Activated naive CD4-positive, alpha-beta T cell treated with anti-CD3 and anti-CD28 coated beads, Interleukin-2, amount 50 U/mL, for 72 hours (primary cell): ENCODE measurements around the gene RNLS. TPM values are rescaled to one million over a fixed set of nuclear protein-coding genes. Genes with fewer than 3 reads are reported as not detected.
"Not testable (repeated sequence)": the region's sequence is repeated elsewhere in the genome, so short reads cannot be mapped to it uniquely, and the experiment has no call there.

ENCODE experiments used
- ATAC-seq, 2 donors: fragments of 150-1000 bp; cut with Tn5 transposase; 2 replicates each; pipeline ENCODE4 v1.10.0; 2021; ENCODE audit warnings: mild to moderate bottlenecking in 2 of 2, moderate library complexity in 2 of 2
- DNase-seq, 2 donors: peaks; one replicate each; pipeline ENCODE4 v3.0.0; 2021 to 2022; ENCODE audit warnings: low spot score in 2 of 2
- H3K27ac Mint-ChIP-seq, 2 donors: one replicate each; pipeline ENCODE4 v1.8.0; 2022; ENCODE audit warnings: mild to moderate bottlenecking in 2 of 2, mixed read lengths in 2 of 2
- H3K36me3 Mint-ChIP-seq, 2 donors: one replicate each; pipeline ENCODE4 v1.8.0; 2022; ENCODE audit warnings: mixed read lengths in 2 of 2
- H3K9me3 Mint-ChIP-seq, 2 donors: one replicate each; pipeline ENCODE4 v1.8.0; 2022; ENCODE audit warnings: mixed read lengths in 2 of 2
- total RNA-seq, 2 donors: library from RNA; stranded (reverse); gene quantifications; one replicate each; pipeline ENCODE4 v1.2.3, GENCODE V29; 2022

RNLS gene
- total RNA-seq, 2 donors from 2014 or later = 3.3 to 3.8 TPM

DNA sequence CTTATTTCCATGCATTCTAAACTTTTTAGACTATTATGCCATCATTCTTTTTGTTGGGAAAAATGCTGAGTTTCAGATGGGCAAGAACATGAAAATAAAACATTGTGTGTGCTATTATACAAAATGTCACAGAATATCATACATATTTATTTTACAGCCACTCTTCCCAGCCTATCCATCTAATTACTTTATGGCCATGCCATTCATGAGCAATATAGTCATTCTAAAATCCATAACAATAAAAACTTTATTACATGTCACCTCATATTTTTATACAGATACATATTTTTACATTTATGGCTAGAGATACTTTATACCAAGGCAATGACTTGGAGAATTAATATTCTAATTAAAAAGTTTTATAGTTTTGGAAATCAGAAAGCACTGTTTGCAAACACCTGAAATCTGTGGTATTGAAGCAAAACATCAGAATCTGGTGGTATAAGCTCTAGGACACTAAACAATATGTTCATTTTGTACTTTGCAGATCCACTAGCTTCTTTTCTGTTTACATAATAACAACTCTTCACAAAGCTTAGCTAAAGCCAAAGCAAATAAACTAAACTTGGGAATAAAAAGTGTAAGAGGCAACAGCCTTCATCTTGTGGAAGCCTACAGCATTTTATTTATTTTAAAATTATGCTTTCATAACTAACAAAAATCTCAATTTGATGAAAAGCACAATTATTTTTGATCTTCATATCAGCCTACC lies 210.1 kb downstream of the RNLS start:
- Mint-ChIP-seq H3K9me3 (no peaks in the 10 kb centered on the region), H3K36me3 (no peaks in the 10 kb centered on the region), H3K27ac (no peak overlapping the region)
- no peak for DNase-seq
- no peak for ATAC-seq

DNA sequence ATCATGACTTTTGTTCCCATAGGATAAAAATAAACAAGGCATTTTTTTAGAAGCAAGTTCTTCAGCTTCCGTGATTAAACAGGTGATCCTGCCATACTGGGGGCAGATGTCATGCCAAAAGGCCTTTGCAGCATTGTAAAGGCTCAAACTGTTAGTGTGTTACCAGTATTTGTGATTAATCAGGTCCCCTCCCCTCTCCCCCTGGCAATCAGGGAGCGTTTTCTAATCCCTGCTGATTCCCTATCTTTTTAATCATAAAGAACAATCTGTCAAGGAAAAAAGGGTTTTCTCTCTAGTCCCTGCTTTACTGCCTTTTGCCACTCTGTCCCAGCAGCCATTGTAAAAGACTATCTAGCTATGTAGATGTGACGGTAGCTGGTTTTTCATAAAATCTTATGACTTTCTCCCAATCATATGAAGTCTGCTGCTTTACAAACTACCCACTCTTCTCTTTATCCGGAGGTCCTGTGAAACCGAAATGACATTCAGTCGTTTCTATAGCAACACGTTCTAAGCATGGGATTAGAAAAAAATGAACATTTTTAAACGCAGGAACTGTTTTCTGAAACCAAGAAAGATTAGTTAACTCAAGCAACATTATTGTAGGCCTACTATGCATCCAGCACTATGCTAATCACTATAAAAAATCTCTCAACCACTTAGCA lies 210.9 kb downstream of the RNLS start:
- Mint-ChIP-seq H3K36me3 (no peaks in the 10 kb centered on the region), H3K9me3 (no peaks in the 10 kb centered on the region), H3K27ac (no peak overlapping the region)
- ATAC-seq = no peak
- no peak for DNase-seq

- no peaks in the 10 kb centered on the region for H3K9me3 Mint-ChIP-seq
- ATAC-seq (no peak), DNase-seq (no peak)
- no peak overlapping the region for H3K27ac Mint-ChIP-seq
- no peaks in the 10 kb centered on the region for H3K36me3 Mint-ChIP-seq
Measured at GRCh38 chr10:88370713-88371112, 212.4 kb downstream of the RNLS start.

DNA sequence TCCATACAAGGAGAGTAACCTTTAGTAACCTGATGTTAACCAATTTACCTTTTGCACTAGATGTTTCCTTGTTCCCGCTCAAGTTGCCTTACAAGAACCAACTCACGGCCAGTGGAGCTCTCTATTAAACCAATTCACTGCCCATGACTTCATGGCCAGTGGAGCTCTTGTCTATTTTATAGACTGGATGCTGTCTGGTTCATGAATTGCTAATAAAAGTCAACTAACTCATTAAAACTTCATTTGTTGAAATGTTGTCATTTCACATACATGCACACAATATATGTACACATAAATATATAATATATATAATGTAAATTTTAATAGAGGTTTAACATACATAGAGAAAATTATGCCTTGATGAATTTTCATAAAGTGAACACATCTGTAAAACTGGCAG lies 216.3 kb downstream of the RNLS start:
- DNase-seq (no peak), ATAC-seq (no peak)
- no peaks in the 10 kb centered on the region for H3K9me3 Mint-ChIP-seq
- H3K27ac Mint-ChIP-seq = no peak overlapping the region
- H3K36me3 Mint-ChIP-seq = no peaks in the 10 kb centered on the region

- DNase-seq (no peak), ATAC-seq (no peak)
- H3K36me3 Mint-ChIP-seq = no peaks in the 10 kb centered on the region
- no peaks in the 10 kb centered on the region for H3K9me3 Mint-ChIP-seq
- no peak overlapping the region for H3K27ac Mint-ChIP-seq
Measured at GRCh38 chr10:88361995-88362807, 220.9 kb downstream of the RNLS start.

GRCh38 chr10:88361494-88361893 lies 221.6 kb downstream of the RNLS start:
- DNase-seq (no peak), ATAC-seq (no peak)
- H3K9me3 Mint-ChIP-seq = no peaks in the 10 kb centered on the region
- H3K36me3 Mint-ChIP-seq = no peaks in the 10 kb centered on the region
- no peak overlapping the region for H3K27ac Mint-ChIP-seq

DNA sequence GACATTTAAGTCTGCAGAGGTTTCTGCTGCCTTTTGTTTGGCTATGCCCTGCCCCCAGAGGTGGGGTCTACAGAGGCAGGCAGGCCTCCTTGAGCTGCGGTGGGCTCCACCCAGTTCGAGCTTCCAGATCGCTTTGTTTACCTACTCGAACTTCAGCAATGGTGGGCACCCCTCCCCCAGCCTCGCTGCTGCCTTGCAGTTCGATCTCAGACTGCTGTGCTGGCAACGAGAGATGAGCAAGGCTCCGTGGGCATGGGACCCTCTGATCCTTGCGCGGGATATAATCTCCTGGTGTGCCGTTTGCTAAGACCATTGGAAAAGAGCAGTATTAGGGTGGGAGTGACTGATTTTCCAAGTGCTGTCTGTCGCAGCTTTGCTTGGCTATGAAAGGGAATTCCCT lies 227.4 kb downstream of the RNLS start:
- not testable (repeated sequence) for DNase-seq, ATAC-seq, H3K27ac Mint-ChIP-seq
- Mint-ChIP-seq H3K36me3 (peaks cover 13 to 25% of the 10 kb centered on the region in 2 donors), H3K9me3 (peaks cover 4 to 18% of the 10 kb centered on the region in 2 donors)

- Mint-ChIP-seq H3K9me3 (peaks cover 0 to 5% of the 10 kb centered on the region in 2 donors), H3K36me3 (peaks cover 4 to 16% of the 10 kb centered on the region in 2 donors), H3K27ac (no peak overlapping the region)
- DNase-seq (no peak), ATAC-seq (no peak)
Measured at GRCh38 chr10:88347597-88348304, 235.4 kb downstream of the RNLS start.

DNA sequence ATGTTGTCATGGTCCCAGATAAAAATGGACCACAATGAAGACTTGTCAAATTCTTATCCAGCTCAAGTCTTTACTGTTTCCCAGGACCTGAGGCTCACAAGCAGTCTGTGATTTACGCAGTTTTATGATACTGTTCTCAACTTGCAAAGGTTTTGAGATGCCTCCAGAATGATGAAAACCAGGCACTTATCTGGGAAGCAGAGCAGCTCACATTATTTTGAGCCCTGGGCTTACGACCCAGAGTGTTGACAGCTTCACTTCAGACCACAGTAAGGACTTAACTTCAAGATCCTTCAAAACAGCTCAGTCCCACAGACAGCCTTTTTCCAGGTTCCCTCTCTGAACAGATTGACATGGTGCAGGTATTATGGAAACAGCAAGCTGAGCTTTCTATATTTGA lies 236.1 kb downstream of the RNLS start:
- peaks cover 0 to 5% of the 10 kb centered on the region in 2 donors for H3K9me3 Mint-ChIP-seq
- no peak for DNase-seq

DNA sequence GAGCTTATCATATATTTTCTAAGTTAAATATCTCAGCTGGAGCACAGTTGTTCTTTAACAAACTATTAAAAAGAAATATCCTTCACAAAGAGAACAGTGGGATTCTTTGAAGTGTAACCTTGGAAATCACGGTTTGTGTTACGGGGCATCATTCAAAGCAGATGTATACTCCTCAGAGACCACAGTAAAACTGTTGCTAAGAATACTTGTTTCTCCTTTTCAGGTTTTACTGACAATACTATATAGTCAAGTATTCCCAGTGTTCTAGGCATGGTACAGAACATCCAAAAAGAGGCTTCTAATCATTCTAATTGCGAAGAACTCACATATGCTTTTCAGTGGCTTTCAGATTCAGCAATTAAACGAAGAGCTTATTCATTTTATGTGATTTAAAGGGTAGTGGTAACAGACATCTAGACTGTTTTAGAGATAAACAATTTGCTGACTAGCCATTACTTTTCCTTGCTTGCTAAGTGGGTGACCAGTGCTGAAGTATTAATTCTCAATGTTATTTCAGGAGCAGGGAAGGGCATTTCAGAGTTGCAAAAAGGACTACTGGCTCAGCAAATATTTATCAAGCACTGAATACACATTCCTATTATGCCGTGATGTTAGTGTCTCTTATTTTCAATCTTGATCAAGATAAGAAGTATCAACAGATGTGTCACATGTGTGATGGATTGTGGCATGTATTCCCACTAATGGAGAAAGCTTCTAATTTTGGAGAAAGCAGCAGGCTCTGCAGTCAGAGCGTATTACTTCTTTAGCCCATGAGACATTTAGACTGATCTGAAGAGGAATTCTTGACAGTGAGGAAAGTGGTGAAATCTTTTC lies 236.8 kb downstream of the RNLS start:
- Mint-ChIP-seq H3K9me3 (peaks cover 0 to 5% of the 10 kb centered on the region in 2 donors), H3K27ac (no peak overlapping the region), H3K36me3 (peaks cover 5 to 9% of the 10 kb centered on the region in 2 donors)
- DNase-seq (no peak), ATAC-seq (no peak)

More for the DNA sequence above, 236.1 kb downstream of the RNLS start:
- Mint-ChIP-seq H3K27ac (no peak overlapping the region), H3K36me3 (peaks cover 5 to 15% of the 10 kb centered on the region in 2 donors)
- no peak for ATAC-seq

GRCh38 chr10:88343761-88344484 lies 239.2 kb downstream of the RNLS start:
- no peak for ATAC-seq
- Mint-ChIP-seq H3K9me3 (peaks cover 0 to 5% of the 10 kb centered on the region in 2 donors), H3K27ac (no peak overlapping the region), H3K36me3 (peaks cover 0 to 5% of the 10 kb centered on the region in 2 donors)
- no peak for DNase-seq

- Mint-ChIP-seq H3K9me3 (peaks cover 0 to 5% of the 10 kb centered on the region in 2 donors), H3K27ac (no peak overlapping the region), H3K36me3 (peaks cover 0 to 5% of the 10 kb centered on the region in 2 donors)
- no peak for DNase-seq
- no peak for ATAC-seq
Measured at GRCh38 chr10:88342733-88343310, 240.3 kb downstream of the RNLS start.

DNA sequence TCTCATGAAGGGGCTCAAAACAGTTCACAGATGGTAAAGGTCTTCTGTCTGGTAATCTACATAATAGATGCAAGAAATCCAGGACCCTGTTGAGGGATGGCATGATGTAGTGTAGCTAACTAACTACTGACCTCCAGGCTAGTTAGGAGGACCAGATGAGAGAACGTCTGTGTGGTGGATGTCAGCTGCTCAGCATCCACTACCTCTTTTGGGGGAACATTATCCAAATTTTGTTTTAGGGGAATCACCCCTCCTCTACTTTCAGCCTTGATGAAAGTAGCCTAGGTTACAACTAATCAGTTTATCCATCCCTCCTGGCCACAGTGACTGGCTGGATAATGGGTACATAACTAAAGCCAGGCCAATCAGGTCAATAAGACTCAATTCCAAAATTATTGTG lies 246.0 kb downstream of the RNLS start:
- DNase-seq (no peak), ATAC-seq (no peak)
- Mint-ChIP-seq H3K27ac (no peak overlapping the region), H3K36me3 (no peaks in the 10 kb centered on the region), H3K9me3 (no peaks in the 10 kb centered on the region)

GRCh38 chr10:88336334-88336733 lies 246.8 kb downstream of the RNLS start:
- H3K9me3 Mint-ChIP-seq = no peaks in the 10 kb centered on the region
- DNase-seq (no peak), ATAC-seq (no peak)
- H3K27ac Mint-ChIP-seq = no peak overlapping the region
- H3K36me3 Mint-ChIP-seq = no peaks in the 10 kb centered on the region

- Mint-ChIP-seq H3K9me3 (no peaks in the 10 kb centered on the region), H3K36me3 (no peaks in the 10 kb centered on the region), H3K27ac (no peak overlapping the region)
- no peak for ATAC-seq
- no peak for DNase-seq
Measured at GRCh38 chr10:88333248-88333630, 249.9 kb downstream of the RNLS start.
